K562 (cell line): ENCODE data around the gene NDOR1. TPM values are rescaled to one million over a fixed set of nuclear protein-coding genes. Genes with fewer than 3 reads are reported as not detected.

Experiments used
- ATAC-seq: fragments of 200-7000 bp; cut with Tn5 transposase; 3 replicates; pipeline ENCODE4 v1.9.1; 2020; ENCODE audit warnings: moderate library complexity
- BruUV-seq: library from RNA; stranded (reverse); fragments of 400-500 nt; replicated peaks from 2 replicates; lab custom pipeline; 2021; lab: Mats Ljungman, UMichigan
- CTCF ChIA-PET: fragments of 300-600 bp; formaldehyde crosslinking; extraction: SDS; loops from one replicate; lab custom pipeline; 2021; ENCODE audit warnings: low intra/inter-chr PET ratio; lab: Yijun Ruan, JAX
- POLR2A ChIA-PET: fragments of 300-600, 350-650 bp; sonication (Branson Sonifier 250); formaldehyde crosslinking; extraction: SDS; loops from one replicate; lab custom pipeline; 2021; ENCODE audit warnings: antibody characterized with exemption, inconsistent platforms; lab: Yijun Ruan, JAX
- DNase-seq, 4 experiments: peaks; one replicate each; pipeline versions ENCODE4 v3.0.0 to v3.0.0-alpha.2; 2011 to 2018; ENCODE audit warnings: low spot score in 3 of 4, mixed read lengths in 3 of 4; ENCODE audit errors: extremely low read depth in 1 of 4
- FAIRE-seq: peaks from 2 replicates; lab custom pipeline; 2011; peaks lifted over from hg19 to GRCh38; lab: Jason Lieb, UNC
- H2AFZ ChIP-seq: 2 replicates; pipeline ENCODE4 v1.6.0; 2011; ENCODE audit warnings: low read depth, low read length, control low read depth, inconsistent platforms
- H3K27ac ChIP-seq: fragments of 200-600 bp; 3 replicates; pipeline ENCODE4 v1.8.0; 2011; ENCODE audit warnings: low read depth, mild to moderate bottlenecking, control low read depth, inconsistent platforms, low read length, moderate library complexity, mixed read lengths; ENCODE audit errors: extremely low read depth
- H3K27me3 ChIP-seq, 2 experiments: fragments of 300-600 bp in 1 of 2; 2 replicates in 1 of 2; 3 replicates in 1 of 2; pipeline versions ENCODE4 v1.6.0 to v1.8.0; 2011; ENCODE audit warnings: inconsistent platforms in 2 of 2, low read length in 2 of 2, mild to moderate bottlenecking in 1 of 2, mixed read lengths in 1 of 2, moderate library complexity in 1 of 2; ENCODE audit not compliant: control insufficient read depth in 2 of 2, insufficient read depth in 2 of 2
- H3K36me3 ChIP-seq: fragments of 300-600 bp; 3 replicates; pipeline ENCODE4 v1.8.0; 2011; ENCODE audit warnings: mild to moderate bottlenecking, low read length, inconsistent platforms; ENCODE audit not compliant: control insufficient read depth, insufficient read depth
- H3K4me1 ChIP-seq, 2 experiments: fragments of 200-600 bp in 1 of 2; replicated peaks in 1 of 2; 2 replicates in 1 of 2; 3 replicates in 1 of 2; pipeline versions ENCODE4 v1.5.1 to v1.8.0; 2011; ENCODE audit warnings: inconsistent platforms in 2 of 2, low read length in 2 of 2, mild to moderate bottlenecking in 1 of 2, mixed read lengths in 1 of 2, moderate library complexity in 1 of 2; ENCODE audit not compliant: control insufficient read depth in 2 of 2, insufficient read depth in 2 of 2
- H3K4me2 ChIP-seq: 2 replicates; pipeline ENCODE4 v1.6.1; 2011; ENCODE audit warnings: low read length, control low read depth, inconsistent platforms, mixed read lengths; ENCODE audit not compliant: insufficient read depth
- H3K4me3 ChIP-seq: fragments of 200-600 bp; sonication (generic), shearing (Covaris generic); 2 replicates; pipeline ENCODE4 v1.5.1; 2016; ENCODE audit warnings: control low read depth, inconsistent platforms
- H3K79me2 ChIP-seq: fragments of 200-600 bp; 3 replicates; pipeline ENCODE4 v1.8.0; 2011; ENCODE audit warnings: low read length, inconsistent platforms; ENCODE audit not compliant: control insufficient read depth, insufficient read depth
- H3K9ac ChIP-seq, 2 experiments: 2 replicates each; pipeline versions ENCODE4 v1.6.0 to v1.6.1; 2011; ENCODE audit warnings: low read depth in 2 of 2, low read length in 2 of 2, control low read depth in 1 of 2, inconsistent platforms in 1 of 2, mild to moderate bottlenecking in 1 of 2, mixed read lengths in 1 of 2; ENCODE audit not compliant: insufficient read depth in 1 of 2
- H3K9me1 ChIP-seq: one replicate; pipeline ENCODE4 v1.6.0; 2011; ENCODE audit warnings: inconsistent platforms, mild to moderate bottlenecking, low read length, moderate library complexity; ENCODE audit not compliant: control insufficient read depth, insufficient read depth
- H3K9me3 ChIP-seq: replicated peaks from 2 replicates; pipeline ENCODE4 v1.5.1; 2011; ENCODE audit warnings: low read depth, low read length, inconsistent platforms; ENCODE audit not compliant: control insufficient read depth, insufficient read depth
- H4K20me1 ChIP-seq: replicated peaks from 2 replicates; pipeline ENCODE4 v1.6.1; 2011; ENCODE audit warnings: low read length, inconsistent platforms, mixed read lengths; ENCODE audit not compliant: control insufficient read depth, insufficient read depth
- FOXA1 ChIP-seq: fragments of 450-650 bp; IDR thresholded peaks from 2 replicates; pipeline ENCODE4 v1.6.1; 2016; ENCODE audit warnings: mild to moderate bottlenecking, borderline replicate concordance
- ZBTB33 ChIP-seq: sonication (generic); formaldehyde crosslinking; IDR thresholded peaks from 2 replicates; pipeline ENCODE4 v1.8.1; 2023; ENCODE audit warnings: mild to moderate bottlenecking, missing genetic modification reagents
- ZNF174 ChIP-seq: fragments of 250-450 bp; sonication (Bioruptor Pico); IDR thresholded peaks from 2 replicates; pipeline ENCODE4 v1.4.0; 2020; ENCODE audit warnings: mild to moderate bottlenecking
- WGBS: fragments of 100-300 bp; shearing (Covaris generic); methylation state at CpG from one replicate; pipeline ENCODE4 v1.1.6; 2016; ENCODE audit warnings: low coverage, mixed read lengths; ENCODE audit not compliant: insufficient coverage; ENCODE audit errors: missing lambda C conversion rate; 5-methylcytosine and 5-hydroxymethylcytosine counted together
- in situ Hi-C: fragments of 300-500 bp; cut with MboI; formaldehyde crosslinking; loops from 4 replicates; pipeline ENCODE4 v1.15.0; 2018; ENCODE audit warnings: inconsistent platforms, mixed read lengths
- intact Hi-C: fragments of 100-400 bp; cut with micrococcal nuclease; formaldehyde crosslinking; loops from 2 replicates; pipeline ENCODE4 v1.14.2; 2022
- polyA plus RNA-seq, 8 experiments: library from polyadenylated mRNA; depleted of rRNA in 4 of 8; stranded (reverse) in 5 of 8; unstranded in 3 of 8; fragments of >200 nt; fragmentation: Nextera tagmentation in 2 of 8; fragmentation: Illumina TruSeq in 1 of 8; extraction: Ambion mirVana in 2 of 8; extraction: Trizol in 1 of 8; gene quantifications; 2 replicates each; pipeline versions ENCODE4 v1.2.1 to v1.2.3, GENCODE V29; 2011 to 2014; ENCODE audit warnings: inconsistent platforms in 1 of 8, missing spikeins in 1 of 8
- total RNA-seq, 7 experiments: library from RNA; depleted of rRNA in 6 of 7; stranded (reverse); fragments of >200 nt in 6 of 7; fragmentation: Illumina TruSeq in 2 of 7; extraction: Trizol in 2 of 7; gene quantifications; 2 replicates each; pipeline versions ENCODE4 v1.2.1 to v1.2.3, GENCODE V29; 2011 to 2021; ENCODE audit warnings: low replicate concordance in 1 of 7

Gene NDOR1
- total and polyA plus RNA-seq, 9 of the 15 experiments (the other 6 are each of a cell fraction or from before 2014, with no cell fraction given): 0.06 to 36.9 (median 6.9) TPM

- no peak for TF ChIP-seq ZNF174
Observed at GRCh38 chr9:137160716-137161557, 44.6 kb upstream of the NDOR1 start (continued).

- Histone ChIP-seq H3K9me3 (no peaks in the 10 kb centered on the region), H3K27ac (no peak overlapping the region), H3K36me3 (no peaks in the 10 kb centered on the region), H3K4me1 (peaks cover 18 to 97% of the 10 kb centered on the region in 2 experiments; a peak in 4 of 5 replicates), H3K79me2 (no peaks in the 10 kb centered on the region), H3K27me3 (peaks cover 11 to 26% of the 10 kb centered on the region in 2 experiments; a peak in 4 of 5 replicates), H3K4me3 (no peak overlapping the region), H3K9me1 (no peaks in the 10 kb centered on the region), H3K4me2 (no peak overlapping the region), H4K20me1 (peaks cover 8% of the 10 kb centered on the region; the same call in 1 of the 2 replicates), H3K9ac (no peak overlapping the region), H2AFZ (no peak overlapping the region)
- peak; percentile 44 to 85 (median 79) for DNase-seq
- POLR2A ChIA-PET: interaction anchor here (0.6 kb wide), 1 partner anchor 27 kb away, joined by 3 read pairs; no protein-coding TSS in a partner anchor
- in situ Hi-C loops: no loop called here
- CTCF ChIA-PET: no interaction called here
- intact Hi-C loops: no loop called here
- peak; percentile 62; the same call in 1 of the 2 replicates for TF ChIP-seq ZBTB33
- no peak for TF ChIP-seq FOXA1
- ATAC-seq: peak; percentile 17
- no peak for FAIRE-seq
- no TSS peak for BruUV-seq
- WGBS: 85% methylated on average over 19 of the region's 71 CpGs
Observed at GRCh38 chr9:137161558-137162486, 43.7 kb upstream of the NDOR1 start.
